Measurements from ENCODE around the gene WDR88. TPM values are rescaled to one million over a fixed set of nuclear protein-coding genes. Genes with fewer than 3 reads are reported as not detected.

Gene WDR88
- total RNA-seq: not detected
- polyA plus RNA-seq (2013, experiment 1 of 2): not detected
- polyA plus RNA-seq (2013, experiment 2 of 2): not detected
- long read RNA-seq, experiment 1: 0 reads
- long read RNA-seq, experiment 2, partial matches to known transcripts: 0 of 1 reads
- long read RNA-seq, experiment 2, other reads (novel, unspliced or antisense): 1 of 1 reads
- long read RNA-seq, experiment 3: 0 reads
- long read RNA-seq, experiment 4: 0 reads

GRCh38 chr19:33132021-33132420 lies at the start of gene WDR88:
Gene WDR88, plus strand, starts transcription at chr19:33132114. Its CDS starts 56 bp downstream, at chr19:33132170.
- H3K27ac ChIP-seq (ENCODE audit: low read depth, low read length): no peak within 1 kb of the TSS
- WGBS, 2 experiments (ENCODE audit: insufficient coverage in 1 of 2, insufficient read length in 1 of 2): 91 to 95% methylated on average over 18 to 43 of the region's 43 CpGs
- Mint-ChIP-seq H3K9me3 (no peaks in the 10 kb centered on the region), H3K27me3 (ENCODE audit: insufficient read depth) (no peaks in the 10 kb centered on the region), H3K4me1 (no peaks in the 10 kb centered on the region), H3K4me3 (no peak within 1 kb of the TSS), H3K27ac (no peak within 1 kb of the TSS), H3K36me3 (ENCODE audit: low read depth) (peaks cover 30% of the 10 kb centered on the region)
- H3K9ac ChIP-seq (ENCODE audit: extremely low read depth, low read length, poor library complexity, severe bottlenecking): no peak within 1 kb of the TSS
- H3K9me3 ChIP-seq (ENCODE audit: control insufficient read depth, low read length): no peaks in the 10 kb centered on the region
- no peaks in the 10 kb centered on the region for H3K27me3 ChIP-seq (ENCODE audit: control insufficient read depth, insufficient read depth, low read length, poor library complexity, severe bottlenecking)
- H3K36me3 ChIP-seq (ENCODE audit: control insufficient read depth, insufficient read depth, low read length): peaks cover 28% of the 10 kb centered on the region
- no peak for DNase-seq
- H3K4me3 ChIP-seq (ENCODE audit: low read length): no peak within 1 kb of the TSS
- no peak for TF ChIP-seq CTCF (conservative IDR thresholded peaks at IDR 0.05)
- no peaks in the 10 kb centered on the region for H3K4me1 ChIP-seq (ENCODE audit: control insufficient read depth, insufficient read depth, low read length)

GRCh38 chr19:33085570-33086128 lies 46.3 kb upstream of the WDR88 start:
- H3K9me3 ChIP-seq (ENCODE audit: control insufficient read depth, low read length): no peaks in the 10 kb centered on the region
- peaks cover 23% of the 10 kb centered on the region for H3K36me3 ChIP-seq (ENCODE audit: control insufficient read depth, insufficient read depth, low read length)
- TF ChIP-seq CTCF (conservative IDR thresholded peaks at IDR 0.05): no peak
- no peaks in the 10 kb centered on the region for H3K27me3 Mint-ChIP-seq (ENCODE audit: insufficient read depth)
- no peaks in the 10 kb centered on the region for H3K27me3 ChIP-seq (ENCODE audit: control insufficient read depth, insufficient read depth, low read length, poor library complexity, severe bottlenecking)
- H3K4me3 ChIP-seq (ENCODE audit: low read length): no peak overlapping the region
- no peak overlapping the region for H3K4me3 Mint-ChIP-seq
- H3K36me3 Mint-ChIP-seq (ENCODE audit: low read depth): peaks cover 16% of the 10 kb centered on the region
- no peak overlapping the region for H3K27ac ChIP-seq (ENCODE audit: low read depth, low read length)
- DNase-seq: no peak
- H3K9ac ChIP-seq (ENCODE audit: extremely low read depth, low read length, poor library complexity, severe bottlenecking): no peak overlapping the region
- no peaks in the 10 kb centered on the region for H3K9me3 Mint-ChIP-seq
- H3K4me1 Mint-ChIP-seq: peaks cover 20% of the 10 kb centered on the region
- 87 to 95% methylated on average over 3 of the region's 3 CpGs for WGBS, 2 experiments (ENCODE audit: insufficient coverage in 1 of 2, insufficient read length in 1 of 2)
- peaks cover 4% of the 10 kb centered on the region for H3K4me1 ChIP-seq (ENCODE audit: control insufficient read depth, insufficient read depth, low read length)
- H3K27ac Mint-ChIP-seq: peak overlapping the region; percentile 79

- H3K36me3 Mint-ChIP-seq (ENCODE audit: low read depth): peaks cover 27% of the 10 kb centered on the region
- Histone ChIP-seq H3K4me3 (ENCODE audit: low read length) (no peak overlapping the region), H3K9ac (ENCODE audit: extremely low read depth, low read length, poor library complexity, severe bottlenecking) (no peak overlapping the region), H3K4me1 (ENCODE audit: control insufficient read depth, insufficient read depth, low read length) (peaks cover 4% of the 10 kb centered on the region), H3K27ac (ENCODE audit: low read depth, low read length) (no peak overlapping the region), H3K9me3 (ENCODE audit: control insufficient read depth, low read length) (no peaks in the 10 kb centered on the region), H3K36me3 (ENCODE audit: control insufficient read depth, insufficient read depth, low read length) (peaks cover 32% of the 10 kb centered on the region), H3K27me3 (ENCODE audit: control insufficient read depth, insufficient read depth, low read length, poor library complexity, severe bottlenecking) (no peaks in the 10 kb centered on the region)
- H3K4me1 Mint-ChIP-seq: peaks cover 14% of the 10 kb centered on the region
- no peak overlapping the region for H3K27ac Mint-ChIP-seq
- no peak for DNase-seq
- no peak for TF ChIP-seq CTCF (conservative IDR thresholded peaks at IDR 0.05)
- H3K4me3 Mint-ChIP-seq: no peak overlapping the region
- no peaks in the 10 kb centered on the region for H3K9me3 Mint-ChIP-seq
- WGBS, 2 experiments (ENCODE audit: insufficient coverage in 1 of 2, insufficient read length in 1 of 2): 100% methylated on average over 1 of the region's 1 CpG
- no peaks in the 10 kb centered on the region for H3K27me3 Mint-ChIP-seq (ENCODE audit: insufficient read depth)
Measured at GRCh38 chr19:33086955-33087354, 45.0 kb upstream of the WDR88 start.

All from endodermal cell (in vitro differentiated cells).